ENCODE results near the gene ZNF100. TPM values are rescaled to one million over a fixed set of nuclear protein-coding genes. Genes with fewer than 3 reads are reported as not detected.
"Not testable (repeated sequence)": the region's sequence is repeated elsewhere in the genome, so short reads cannot be mapped to it uniquely, and the experiment has no call there.

ZNF100 gene
- total RNA-seq, 1 donor from 2014 or later: 20.6 TPM

- Mint-ChIP-seq H3K4me3 (no peak overlapping the region), H3K27me3 (ENCODE audit: insufficient read depth) (no peaks in the 10 kb centered on the region), H3K4me1 (ENCODE audit: low read depth) (no peaks in the 10 kb centered on the region), H3K9me3 (peaks cover 9% of the 10 kb centered on the region), H3K27ac (no peak overlapping the region), H3K36me3 (ENCODE audit: low read depth) (no peaks in the 10 kb centered on the region)
- intact Hi-C loops (cut with micrococcal nuclease): loop anchor here (2.0 kb wide), 1 partner anchor 495 kb away; no protein-coding TSS in a partner anchor
- no peak for DNase-seq (ENCODE audit: low spot score)
Measured at GRCh38 chr19:21697698-21698097, 69.7 kb downstream of the ZNF100 start.

- H3K36me3 Mint-ChIP-seq (ENCODE audit: low read depth): no peaks in the 10 kb centered on the region
- H3K4me3 Mint-ChIP-seq: no peak overlapping the region
- no peak overlapping the region for H3K27ac Mint-ChIP-seq
- DNase-seq (ENCODE audit: low spot score): no peak
- H3K9me3 Mint-ChIP-seq: peaks cover 25% of the 10 kb centered on the region
- no peaks in the 10 kb centered on the region for H3K27me3 Mint-ChIP-seq (ENCODE audit: insufficient read depth)
- intact Hi-C loops (cut with micrococcal nuclease): no loop called here
- no peaks in the 10 kb centered on the region for H3K4me1 Mint-ChIP-seq (ENCODE audit: low read depth)
Measured at GRCh38 chr19:21694171-21694906, 73.0 kb downstream of the ZNF100 start.

GRCh38 chr19:21693399-21693798, 74.0 kb downstream of the ZNF100 start:
- intact Hi-C loops (cut with micrococcal nuclease): no loop called here
- Mint-ChIP-seq H3K9me3 (peaks cover 28% of the 10 kb centered on the region), H3K4me3 (no peak overlapping the region), H3K27me3 (ENCODE audit: insufficient read depth) (no peaks in the 10 kb centered on the region), H3K4me1 (ENCODE audit: low read depth) (no peaks in the 10 kb centered on the region), H3K27ac (no peak overlapping the region), H3K36me3 (ENCODE audit: low read depth) (no peaks in the 10 kb centered on the region)
- no peak for DNase-seq (ENCODE audit: low spot score)

GRCh38 chr19:21691661-21692060, 75.7 kb downstream of the ZNF100 start:
- H3K36me3 Mint-ChIP-seq (ENCODE audit: low read depth): no peaks in the 10 kb centered on the region
- no peak overlapping the region for H3K27ac Mint-ChIP-seq
- no peak for DNase-seq (ENCODE audit: low spot score)
- peaks cover 40% of the 10 kb centered on the region for H3K9me3 Mint-ChIP-seq
- H3K27me3 Mint-ChIP-seq (ENCODE audit: insufficient read depth): no peaks in the 10 kb centered on the region
- intact Hi-C loops (cut with micrococcal nuclease): no loop called here
- H3K4me3 Mint-ChIP-seq: no peak overlapping the region
- H3K4me1 Mint-ChIP-seq (ENCODE audit: low read depth): no peaks in the 10 kb centered on the region

- no peak for DNase-seq (ENCODE audit: low spot score)
- intact Hi-C loops (cut with micrococcal nuclease): no loop called here
- Mint-ChIP-seq H3K4me1 (ENCODE audit: low read depth) (no peaks in the 10 kb centered on the region), H3K27me3 (ENCODE audit: insufficient read depth) (no peaks in the 10 kb centered on the region), H3K9me3 (peaks cover 43% of the 10 kb centered on the region), H3K4me3 (no peak overlapping the region), H3K27ac (no peak overlapping the region), H3K36me3 (ENCODE audit: low read depth) (no peaks in the 10 kb centered on the region)
Measured at GRCh38 chr19:21688464-21688863, 78.9 kb downstream of the ZNF100 start.

GRCh38 chr19:21680671-21681070, 86.7 kb downstream of the ZNF100 start:
- Mint-ChIP-seq H3K36me3 (ENCODE audit: low read depth) (no peaks in the 10 kb centered on the region), H3K27me3 (ENCODE audit: insufficient read depth) (no peaks in the 10 kb centered on the region), H3K4me3 (no peak overlapping the region), H3K27ac (no peak overlapping the region), H3K4me1 (ENCODE audit: low read depth) (no peaks in the 10 kb centered on the region), H3K9me3 (peaks cover 36% of the 10 kb centered on the region)
- intact Hi-C loops (cut with micrococcal nuclease): no loop called here
- no peak for DNase-seq (ENCODE audit: low spot score)

GRCh38 chr19:21680026-21680425, 87.4 kb downstream of the ZNF100 start:
- Mint-ChIP-seq H3K27ac (no peak overlapping the region), H3K4me3 (no peak overlapping the region), H3K27me3 (ENCODE audit: insufficient read depth) (no peaks in the 10 kb centered on the region), H3K36me3 (ENCODE audit: low read depth) (no peaks in the 10 kb centered on the region), H3K9me3 (peaks cover 36% of the 10 kb centered on the region), H3K4me1 (ENCODE audit: low read depth) (no peaks in the 10 kb centered on the region)
- intact Hi-C loops (cut with micrococcal nuclease): no loop called here
- no peak for DNase-seq (ENCODE audit: low spot score)

- Mint-ChIP-seq H3K27ac (no peak overlapping the region), H3K36me3 (ENCODE audit: low read depth) (no peaks in the 10 kb centered on the region), H3K4me1 (ENCODE audit: low read depth) (no peaks in the 10 kb centered on the region), H3K4me3 (no peak overlapping the region), H3K9me3 (peaks cover 32% of the 10 kb centered on the region), H3K27me3 (ENCODE audit: insufficient read depth) (no peaks in the 10 kb centered on the region)
- DNase-seq (ENCODE audit: low spot score): no peak
- intact Hi-C loops (cut with micrococcal nuclease): no loop called here
Measured at GRCh38 chr19:21677696-21678418, 89.5 kb downstream of the ZNF100 start.

GRCh38 chr19:21674454-21674853, 92.9 kb downstream of the ZNF100 start:
- no peak overlapping the region for H3K4me3 Mint-ChIP-seq
- DNase-seq (ENCODE audit: low spot score): no peak
- intact Hi-C loops (cut with micrococcal nuclease): no loop called here
- H3K4me1 Mint-ChIP-seq (ENCODE audit: low read depth): no peaks in the 10 kb centered on the region
- H3K9me3 Mint-ChIP-seq: peaks cover 39% of the 10 kb centered on the region
- H3K27ac Mint-ChIP-seq: no peak overlapping the region
- no peaks in the 10 kb centered on the region for H3K27me3 Mint-ChIP-seq (ENCODE audit: insufficient read depth)
- H3K36me3 Mint-ChIP-seq (ENCODE audit: low read depth): no peaks in the 10 kb centered on the region

GRCh38 chr19:21673479-21673878, 93.9 kb downstream of the ZNF100 start:
- H3K27ac Mint-ChIP-seq; intact Hi-C loops (cut with micrococcal nuclease); H3K36me3 Mint-ChIP-seq (ENCODE audit: low read depth); DNase-seq (ENCODE audit: low spot score); H3K27me3 Mint-ChIP-seq (ENCODE audit: insufficient read depth); H3K4me1 Mint-ChIP-seq (ENCODE audit: low read depth); H3K4me3 Mint-ChIP-seq: not testable (repeated sequence)
- peaks cover 39% of the 10 kb centered on the region for H3K9me3 Mint-ChIP-seq

Other genes starting within 250 kb of the ZNF100 start
- gene ZNF43, start 68.6 kb upstream of the ZNF100 start, total RNA-seq: 29.9 and 30.5 TPM in 2 replicates
- not detected in 2 replicates for gene ZNF208, start 243.4 kb upstream of the ZNF100 start, total RNA-seq

Measured in activated T-helper 1 cell treated with anti-CD3 and anti-CD28 coated beads, Interleukin-12 subunit alpha, Interleukin-12 subunit beta, Interleukin-2, Interleukin-4 antibody, amounts not matched to agents 30 ng/mL and 10 ng/mL and 1 ng/mL, durations not matched to agents 14 hours and 24 hours and 36 hours (primary cell).